ENCODE results near the gene PGLYRP3.

- TF ChIP-seq EZH2phosphoT487 (IDR thresholded peaks at IDR 0.05; ENCODE audit: borderline replicate concordance, low read length), result no peak
- no peak for TF ChIP-seq EZH2 (IDR thresholded peaks at IDR 0.05; ENCODE audit: low read length, unreplicated experiment)
Observed at GRCh38 chr1:153271711-153272110, 41.0 kb downstream of the PGLYRP3 start.

Data from PC-3 (cell line).